ENCODE results near the gene THAP7.

GRCh38 chr22:20980938-20981722, 20.8 kb downstream of the THAP7 start:
- no peak for TF ChIP-seq CTCF (IDR thresholded peaks at IDR 0.05)
- TF ChIP-seq POLR2A (IDR thresholded peaks at IDR 0.05): no peak

Data from adrenal gland (tissue), 5 donors.